Keratinocyte (primary cell): ENCODE data around the gene ZCCHC3. TPM values are rescaled to one million over a fixed set of nuclear protein-coding genes. Genes with fewer than 3 reads are reported as not detected.

Source experiments
- DNase-seq: peaks from one replicate; pipeline ENCODE4 v3.0.0-alpha.2; 2011; ENCODE audit warnings: low read depth, missing footprints, low spot score
- FAIRE-seq: peaks from 2 replicates; lab custom pipeline; 2011; peaks lifted over from hg19 to GRCh38; lab: Jason Lieb, UNC
- H2AFZ ChIP-seq: 2 replicates; pipeline ENCODE4 v1.6.0; 2012; ENCODE audit warnings: low read length, control low read depth, inconsistent platforms; ENCODE audit not compliant: control insufficient read depth
- H3K27ac ChIP-seq: 2 replicates; pipeline ENCODE4 v1.5.1; 2011; ENCODE audit warnings: low read length; ENCODE audit not compliant: control insufficient read depth, insufficient read depth
- H3K27me3 ChIP-seq: 3 replicates; pipeline ENCODE4 v1.6.0; 2011; ENCODE audit warnings: low read length; ENCODE audit not compliant: control insufficient read depth, insufficient read depth; ENCODE audit errors: extremely low read depth
- H3K36me3 ChIP-seq, 2 experiments: 2 replicates in 1 of 2; 3 replicates in 1 of 2; pipeline ENCODE4 v1.5.1; 2011; ENCODE audit warnings: low read length in 2 of 2, mild to moderate bottlenecking in 1 of 2; ENCODE audit not compliant: control insufficient read depth in 2 of 2, insufficient read depth in 2 of 2; ENCODE audit errors: extremely low read depth in 1 of 2
- H3K4me1 ChIP-seq: 3 replicates; pipeline ENCODE4 v1.5.1; 2011; ENCODE audit warnings: low read length; ENCODE audit not compliant: control insufficient read depth, insufficient read depth; ENCODE audit errors: extremely low read depth
- H3K4me2 ChIP-seq: 3 replicates; pipeline ENCODE4 v1.6.0; 2011; ENCODE audit warnings: low read depth, low read length; ENCODE audit not compliant: control insufficient read depth, insufficient read depth; ENCODE audit errors: extremely low read depth
- H3K4me3 ChIP-seq, 3 experiments: fragments of 200-600 bp in 1 of 3; sonication (generic) in 1 of 3; 2 replicates in 2 of 3; 3 replicates in 1 of 3; pipeline ENCODE4 v1.5.1; 2011 to 2016; ENCODE audit warnings: low read length in 3 of 3, mild to moderate bottlenecking in 3 of 3, control low read depth in 2 of 3, inconsistent platforms in 1 of 3, low read depth in 1 of 3, mixed read lengths in 1 of 3, mixed run types in 1 of 3, moderate library complexity in 1 of 3; ENCODE audit not compliant: control insufficient read depth in 2 of 3, insufficient read depth in 2 of 3; ENCODE audit errors: extremely low read depth in 1 of 3
- H3K79me2 ChIP-seq: 2 replicates; pipeline ENCODE4 v1.6.0; 2012; ENCODE audit warnings: low read length; ENCODE audit not compliant: control insufficient read depth, insufficient read depth
- H3K9ac ChIP-seq: 3 replicates; pipeline ENCODE4 v1.6.0; 2011; ENCODE audit warnings: low read length; ENCODE audit not compliant: control insufficient read depth, insufficient read depth; ENCODE audit errors: extremely low read depth
- H3K9me1 ChIP-seq: 3 replicates; pipeline ENCODE4 v1.6.0; 2011; ENCODE audit warnings: low read length; ENCODE audit not compliant: control insufficient read depth, insufficient read depth; ENCODE audit errors: extremely low read depth
- H3K9me3 ChIP-seq: 2 replicates; pipeline ENCODE4 v1.5.1; 2012; ENCODE audit warnings: low read depth, low read length; ENCODE audit not compliant: control insufficient read depth
- H4K20me1 ChIP-seq: 3 replicates; pipeline ENCODE4 v1.6.0; 2011; ENCODE audit warnings: low read length; ENCODE audit not compliant: control insufficient read depth, insufficient read depth; ENCODE audit errors: extremely low read depth
- CTCF ChIP-seq, 3 experiments: IDR thresholded peaks in 1 of 3; conservative IDR thresholded peaks in 1 of 3; optimal IDR thresholded peaks in 1 of 3; 2 replicates in 2 of 3; 3 replicates in 1 of 3; pipeline versions ENCODE3 to v1.5.1; 2011; ENCODE audit warnings: low read length in 3 of 3, mild to moderate bottlenecking in 3 of 3, moderate library complexity in 2 of 3, control low read depth in 1 of 3, inconsistent platforms in 1 of 3; ENCODE audit not compliant: insufficient read depth in 2 of 3; ENCODE audit errors: extremely low read depth in 1 of 3
- EZH2 ChIP-seq: IDR thresholded peaks from one replicate; pipeline ENCODE4 v1.6.1; 2012; ENCODE audit warnings: inconsistent platforms, mild to moderate bottlenecking, low read length, moderate library complexity
- dilution Hi-C: fragments of 300-500 bp; cut with MboI; formaldehyde crosslinking; loops from one replicate; pipeline ENCODE4 v1.7.0; 2020; ENCODE audit warnings: low sequenced_read_pairs; ENCODE audit not compliant: extremely low pct_ligation_motif_present
- polyA plus RNA-seq, 5 experiments: library from polyadenylated mRNA; depleted of rRNA in 3 of 5; stranded (reverse) in 3 of 5; stranded (forward) in 1 of 5; unstranded in 1 of 5; fragments of >200 nt; gene quantifications; 1 replicate in 1 of 5; 2 replicates in 3 of 5; 3 replicates in 1 of 5; pipeline versions ENCODE4 v1.2.1 to v1.2.3, GENCODE V29; 2011 to 2012; ENCODE audit warnings: missing spikeins in 2 of 5, low read depth in 1 of 5, low replicate concordance in 1 of 5

Gene ZCCHC3
- polyA plus RNA-seq, 1 donor (not counting 4 experiments of a cell fraction or from before 2014, with no cell fraction given): 5.7 TPM

- H3K27ac ChIP-seq: no peak overlapping the region
- peak overlapping the region; percentile 22 to 73 (median 61) for H3K4me3 ChIP-seq
- peak overlapping the region; percentile 60 for H3K9ac ChIP-seq
- no peaks in the 10 kb centered on the region for H3K79me2 ChIP-seq
- H3K9me1 ChIP-seq: no peaks in the 10 kb centered on the region
- TF ChIP-seq EZH2: no peak
- peak; percentile 75 to 99 (median 97) for TF ChIP-seq CTCF (optimal IDR thresholded peaks at IDR 0.05 in 1 of 3, IDR thresholded peaks at IDR 0.05 in 1 of 3, conservative IDR thresholded peaks at IDR 0.05 in 1 of 3; ENCODE audit: extremely low read depth in 1 of 3, insufficient read depth in 2 of 3, low read length in 3 of 3)
- no peaks in the 10 kb centered on the region for H4K20me1 ChIP-seq
- no peaks in the 10 kb centered on the region for H3K9me3 ChIP-seq
- FAIRE-seq: no peak
- peak overlapping the region; percentile 98 for H2AFZ ChIP-seq
- H3K4me2 ChIP-seq: peak overlapping the region; percentile 91
- peaks cover 3% of the 10 kb centered on the region for H3K4me1 ChIP-seq
- dilution Hi-C loops: no loop called here
- peaks cover 15% of the 10 kb centered on the region for H3K27me3 ChIP-seq
- peak; percentile 25 for DNase-seq
- no peaks in the 10 kb centered on the region for H3K36me3 ChIP-seq
These were observed 30.5 kb upstream of the ZCCHC3 start for GRCh38 chr20:266596-267562.

GRCh38 chr20:270517-270916, 26.9 kb upstream of the ZCCHC3 start:
- Histone ChIP-seq H3K9me3 (no peaks in the 10 kb centered on the region), H3K9ac (no peak overlapping the region), H3K4me1 (peaks cover 3% of the 10 kb centered on the region), H3K27ac (no peak overlapping the region), H3K36me3 (no peaks in the 10 kb centered on the region), H3K4me2 (no peak overlapping the region), H3K79me2 (no peaks in the 10 kb centered on the region), H2AFZ (no peak overlapping the region), H3K27me3 (peaks cover 9% of the 10 kb centered on the region), H3K4me3 (no peak overlapping the region), H3K9me1 (no peaks in the 10 kb centered on the region), H4K20me1 (no peaks in the 10 kb centered on the region)
- no peak for DNase-seq
- FAIRE-seq: no peak
- TF ChIP-seq CTCF (optimal IDR thresholded peaks at IDR 0.05 in 1 of 3, IDR thresholded peaks at IDR 0.05 in 1 of 3, conservative IDR thresholded peaks at IDR 0.05 in 1 of 3; ENCODE audit: extremely low read depth in 1 of 3, insufficient read depth in 2 of 3, low read length in 3 of 3): no peak
- no peak for TF ChIP-seq EZH2
- dilution Hi-C loops: no loop called here
